Endothelial cell of umbilical vein (primary cell): ENCODE measurements around the gene ABCC4.

Experiments used
- CTCF ChIP-seq, 2 donors: IDR thresholded peaks; 1 replicate in 1 of 2; 2 replicates in 1 of 2; pipeline ENCODE4 v1.5.1; 2011; ENCODE audit warnings: low read length in 2 of 2, mild to moderate bottlenecking in 2 of 2, moderate library complexity in 2 of 2, control low read depth in 1 of 2, inconsistent platforms in 1 of 2, low read depth in 1 of 2; ENCODE audit not compliant: insufficient read depth in 1 of 2; ENCODE audit errors: extremely low read depth in 1 of 2
- POLR2A ChIP-seq: IDR thresholded peaks from 2 replicates; pipeline ENCODE4 v1.6.1; 2012; ENCODE audit warnings: low read depth, mild to moderate bottlenecking, control low read depth, low read length

GRCh38 chr13:95185311-95185710, 115.9 kb downstream of the ABCC4 start:
- TF ChIP-seq POLR2A (no peak), CTCF (IDR thresholded peaks at IDR 0.05; ENCODE audit: extremely low read depth in 1 of 2, insufficient read depth in 1 of 2, low read depth in 1 of 2, low read length in 2 of 2) (no peak)
